Suprapubic skin (tissue), 2 donors: ENCODE measurements around the gene IPMK.

Source experiments
- EP300 ChIP-seq: sonication (generic); formaldehyde crosslinking; IDR thresholded peaks from one replicate; pipeline ENCODE4 v1.6.1; 2017; ENCODE audit warnings: antibody characterized with exemption
- POLR2A ChIP-seq, 2 donors: fragments of 450-650 bp; IDR thresholded peaks; one replicate each; pipeline ENCODE4 v1.6.1; 2017; ENCODE audit warnings: antibody characterized with exemption in 2 of 2, mild to moderate bottlenecking in 2 of 2, moderate library complexity in 2 of 2

DNA sequence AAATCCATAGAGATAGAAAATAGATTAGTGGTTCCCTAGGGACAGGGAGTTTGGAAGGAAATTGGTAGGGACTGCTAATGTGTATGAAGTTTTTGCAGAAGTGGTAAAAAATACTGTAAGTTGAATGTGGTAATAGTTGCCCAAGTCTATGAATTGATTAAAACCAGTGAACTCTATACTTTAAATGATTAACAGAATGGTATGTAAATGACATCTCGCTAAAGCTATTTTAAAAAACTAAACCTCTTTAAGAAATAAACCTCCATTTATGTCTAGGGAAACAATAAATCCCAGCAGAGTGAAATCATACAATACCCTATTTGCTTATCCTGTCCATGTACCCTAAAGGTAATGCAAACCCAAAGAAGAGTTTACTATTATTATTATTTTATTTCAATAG is 61.4 kb downstream of the IPMK start:
- TF ChIP-seq POLR2A (IDR thresholded peaks at IDR 0.05) (no peak), EP300 (no peak)
